ENCODE data around the gene PAN2.
"Not testable (repeated sequence)": the region's sequence is repeated elsewhere in the genome, so short reads cannot be mapped to it uniquely, and the experiment has no call there.

DNA sequence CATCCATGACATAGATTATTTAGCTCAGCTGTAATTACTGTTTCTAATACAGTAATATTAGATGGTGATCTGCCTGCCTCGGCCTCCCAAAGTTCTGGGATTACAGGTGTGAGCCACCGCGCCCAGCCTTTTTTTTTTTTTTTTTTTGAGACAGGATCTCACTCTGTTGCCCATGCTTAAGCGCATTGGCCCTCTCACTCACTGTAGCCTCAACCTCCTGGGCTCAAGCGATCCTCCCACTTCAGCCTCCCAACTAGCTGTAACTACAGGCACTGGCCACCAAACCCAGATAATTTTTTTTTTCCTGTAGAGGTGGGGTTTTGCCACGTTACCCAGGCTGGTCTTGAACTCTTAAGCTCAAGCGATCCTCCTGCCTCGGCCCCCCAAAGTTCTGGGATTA is 1.7 kb upstream of the PAN2 start:
- not testable (repeated sequence) for TF ChIP-seq POLR2AphosphoS5, POLR2A (IDR thresholded peaks at IDR 0.05; ENCODE audit: low read depth, low read length)

Data from GM12892 (cell line).